Fibroblast of lung (primary cell): Measurements from ENCODE around the gene SETDB1.

Source experiments
- EZH2 ChIP-seq: IDR thresholded peaks from 2 replicates; pipeline ENCODE4 v1.5.1; 2012; ENCODE audit warnings: low read length, control low read depth, mild to moderate bottlenecking; ENCODE audit errors: missing control alignments
- TF ChIP-seq, protein P1 (sequence below), 2 donors: IDR thresholded peaks in 1 of 2; conservative IDR thresholded peaks in 1 of 2; 1 replicate in 1 of 2; 2 replicates in 1 of 2; pipeline ENCODE4 v1.5.1; 2011 to 2012; ENCODE audit warnings: low read length in 2 of 2, control low read depth in 1 of 2, inconsistent platforms in 1 of 2, low read depth in 1 of 2, mild to moderate bottlenecking in 1 of 2

DNA sequence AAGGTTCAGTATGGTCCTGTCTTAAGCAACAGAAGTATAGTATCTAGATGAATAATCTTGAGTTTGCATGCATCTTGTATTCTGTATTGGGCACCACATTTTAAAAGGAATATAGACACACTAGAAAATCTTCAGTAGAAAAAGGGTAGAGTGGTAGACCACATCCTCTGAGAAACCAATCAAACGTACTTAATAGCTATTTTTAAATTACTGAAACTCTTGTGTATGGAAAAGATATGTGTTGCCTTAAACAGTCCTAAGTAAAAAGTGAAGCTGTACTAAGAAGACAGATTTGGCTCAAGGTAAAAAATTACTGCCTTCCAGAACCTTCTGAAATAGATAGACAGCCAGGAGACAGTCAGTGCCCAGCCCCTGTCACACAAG is 36.1 kb upstream of the SETDB1 start:
- TF ChIP-seq, protein P1, sequence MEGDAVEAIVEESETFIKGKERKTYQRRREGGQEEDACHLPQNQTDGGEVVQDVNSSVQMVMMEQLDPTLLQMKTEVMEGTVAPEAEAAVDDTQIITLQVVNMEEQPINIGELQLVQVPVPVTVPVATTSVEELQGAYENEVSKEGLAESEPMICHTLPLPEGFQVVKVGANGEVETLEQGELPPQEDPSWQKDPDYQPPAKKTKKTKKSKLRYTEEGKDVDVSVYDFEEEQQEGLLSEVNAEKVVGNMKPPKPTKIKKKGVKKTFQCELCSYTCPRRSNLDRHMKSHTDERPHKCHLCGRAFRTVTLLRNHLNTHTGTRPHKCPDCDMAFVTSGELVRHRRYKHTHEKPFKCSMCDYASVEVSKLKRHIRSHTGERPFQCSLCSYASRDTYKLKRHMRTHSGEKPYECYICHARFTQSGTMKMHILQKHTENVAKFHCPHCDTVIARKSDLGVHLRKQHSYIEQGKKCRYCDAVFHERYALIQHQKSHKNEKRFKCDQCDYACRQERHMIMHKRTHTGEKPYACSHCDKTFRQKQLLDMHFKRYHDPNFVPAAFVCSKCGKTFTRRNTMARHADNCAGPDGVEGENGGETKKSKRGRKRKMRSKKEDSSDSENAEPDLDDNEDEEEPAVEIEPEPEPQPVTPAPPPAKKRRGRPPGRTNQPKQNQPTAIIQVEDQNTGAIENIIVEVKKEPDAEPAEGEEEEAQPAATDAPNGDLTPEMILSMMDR (conservative IDR thresholded peaks at IDR 0.05 in 1 of 2, IDR thresholded peaks at IDR 0.05 in 1 of 2; ENCODE audit: low read depth in 1 of 2, low read length in 2 of 2): no peak
- TF ChIP-seq EZH2: no peak
